Mucosa of rectum (tissue), 2 donors: Measurements from ENCODE around the gene PCDHGA10.
"Not testable (repeated sequence)": the region's sequence is repeated elsewhere in the genome, so short reads cannot be mapped to it uniquely, and the experiment has no call there.

Source experiments
- H3K27ac ChIP-seq, 2 donors: one replicate each; pipeline ENCODE4 v1.7.0; 2013; ENCODE audit warnings: inconsistent platforms in 2 of 2, low read depth in 2 of 2, low read length in 2 of 2
- H3K27me3 ChIP-seq, 2 donors: one replicate each; pipeline ENCODE4 v1.7.0; 2013; ENCODE audit warnings: low read length in 2 of 2; ENCODE audit not compliant: control insufficient read depth in 2 of 2, insufficient read depth in 2 of 2
- H3K36me3 ChIP-seq, 2 donors: one replicate each; pipeline ENCODE4 v1.7.0; 2013; ENCODE audit warnings: low read length in 2 of 2; ENCODE audit not compliant: control insufficient read depth in 2 of 2, insufficient read depth in 2 of 2
- H3K4me1 ChIP-seq, 2 donors: one replicate each; pipeline ENCODE4 v1.7.0; 2013; ENCODE audit warnings: low read length in 2 of 2, mild to moderate bottlenecking in 1 of 2; ENCODE audit not compliant: control insufficient read depth in 2 of 2, insufficient read depth in 2 of 2
- H3K4me3 ChIP-seq, 2 donors: one replicate each; pipeline ENCODE4 v1.7.0; 2013; ENCODE audit warnings: low read length in 2 of 2
- H3K9ac ChIP-seq, 2 donors: one replicate each; pipeline ENCODE4 v1.7.0; 2013; ENCODE audit warnings: low read length in 2 of 2, low read depth in 1 of 2, mild to moderate bottlenecking in 1 of 2
- H3K9me3 ChIP-seq, 2 donors: one replicate each; pipeline ENCODE4 v1.7.0; 2013; ENCODE audit warnings: low read length in 2 of 2; ENCODE audit not compliant: control insufficient read depth in 2 of 2
- donor health status: healthy.
- donor health status: Normal muscosa, but diverticular disease.

The PCDHGA10 gene

GRCh38 chr5:141394401-141395187 is 18.2 kb upstream of the PCDHGA10 start:
- not testable (repeated sequence) for H3K27me3 ChIP-seq, H3K4me3 ChIP-seq, H3K9ac ChIP-seq, H3K4me1 ChIP-seq, H3K36me3 ChIP-seq, H3K27ac ChIP-seq
- H3K9me3 ChIP-seq: peaks cover 16 to 38% of the 10 kb centered on the region in 2 donors

GRCh38 chr5:141397756-141398551 is 14.8 kb upstream of the PCDHGA10 start, which contains the start of gene PCDHGB5:
Gene PCDHGB5, plus strand, starts transcription at chr5:141397947. Its CDS starts 181 bp downstream, at chr5:141398128.
- Histone ChIP-seq H3K9me3 (peaks cover 32 to 39% of the 10 kb centered on the region in 2 donors), H3K4me3 (peak within 1 kb of the TSS; percentile 16 to 48)
- H3K27ac ChIP-seq, H3K36me3 ChIP-seq, H3K9ac ChIP-seq, H3K4me1 ChIP-seq, H3K27me3 ChIP-seq: not testable (repeated sequence)

- H3K9ac ChIP-seq: no peak overlapping the region
- H3K27ac ChIP-seq: no peak overlapping the region
- H3K4me3 ChIP-seq: peak overlapping the region; percentile 5 to 16
- H3K27me3 ChIP-seq: peaks cover 0 to 3% of the 10 kb centered on the region in 2 donors
- no peaks in the 10 kb centered on the region for H3K36me3 ChIP-seq
- H3K4me1 ChIP-seq: no peaks in the 10 kb centered on the region
- peaks cover 35 to 36% of the 10 kb centered on the region in 2 donors for H3K9me3 ChIP-seq
Measured at GRCh38 chr5:141398608-141399007, 14.2 kb upstream of the PCDHGA10 start.

- H3K27me3 ChIP-seq: peaks cover 0 to 3% of the 10 kb centered on the region in 2 donors
- H3K36me3 ChIP-seq: no peaks in the 10 kb centered on the region
- no peak overlapping the region for H3K4me3 ChIP-seq
- H3K9me3 ChIP-seq: peaks cover 34 to 41% of the 10 kb centered on the region in 2 donors
- H3K4me1 ChIP-seq: no peaks in the 10 kb centered on the region
- no peak overlapping the region for H3K27ac ChIP-seq
- H3K9ac ChIP-seq: no peak overlapping the region
Measured at GRCh38 chr5:141399555-141400258, 13.1 kb upstream of the PCDHGA10 start.

GRCh38 chr5:141402553-141403243 is 10.1 kb upstream of the PCDHGA10 start, which contains the start of gene PCDHGA9:
Gene PCDHGA9, plus strand, starts transcription at chr5:141402778. Its CDS starts 175 bp downstream, at chr5:141402953.
- Histone ChIP-seq H3K27me3 (peaks cover 0 to 3% of the 10 kb centered on the region in 2 donors), H3K9me3 (peaks cover 28 to 41% of the 10 kb centered on the region in 2 donors), H3K9ac (no peak within 1 kb of the TSS), H3K27ac (no peak within 1 kb of the TSS), H3K4me3 (peak within 1 kb of the TSS in 1 of 2 donors; percentile 56), H3K4me1 (no peaks in the 10 kb centered on the region), H3K36me3 (no peaks in the 10 kb centered on the region)

GRCh38 chr5:141403387-141403786 is 9.4 kb upstream of the PCDHGA10 start:
- H3K9me3 ChIP-seq: peaks cover 28 to 41% of the 10 kb centered on the region in 2 donors
- H3K4me3 ChIP-seq: peak overlapping the region in 1 of 2 donors; percentile 56
- peaks cover 0 to 3% of the 10 kb centered on the region in 2 donors for H3K27me3 ChIP-seq
- H3K27ac ChIP-seq: no peak overlapping the region
- H3K36me3 ChIP-seq: no peaks in the 10 kb centered on the region
- H3K4me1 ChIP-seq: no peaks in the 10 kb centered on the region
- no peak overlapping the region for H3K9ac ChIP-seq

- not testable (repeated sequence) for H3K4me1 ChIP-seq, H3K27ac ChIP-seq, H3K36me3 ChIP-seq, H3K27me3 ChIP-seq
- Histone ChIP-seq H3K9me3 (peaks cover 24 to 26% of the 10 kb centered on the region in 2 donors), H3K9ac (peak within 1 kb of the TSS in 1 of 2 donors; percentile 24), H3K4me3 (peak within 1 kb of the TSS; percentile 34 to 41)
Measured at GRCh38 chr5:141407790-141408505, 4.8 kb upstream of the PCDHGA10 start, which contains the start of gene PCDHGB6. Gene PCDHGB6, plus strand, starts transcription at chr5:141408021. Its CDS starts 182 bp downstream, at chr5:141408203.

- H3K36me3 ChIP-seq: no peaks in the 10 kb centered on the region
- no peaks in the 10 kb centered on the region for H3K4me1 ChIP-seq
- no peak overlapping the region for H3K27ac ChIP-seq
- no peak overlapping the region for H3K4me3 ChIP-seq
- H3K9ac ChIP-seq: no peak overlapping the region
- no peaks in the 10 kb centered on the region for H3K27me3 ChIP-seq
- peaks cover 14 to 32% of the 10 kb centered on the region in 2 donors for H3K9me3 ChIP-seq
Measured at GRCh38 chr5:141409598-141410306, 3.0 kb upstream of the PCDHGA10 start.
